Kidney (tissue), 14 donors: ENCODE data around the gene STN1. TPM values are rescaled to one million over a fixed set of nuclear protein-coding genes. Genes with fewer than 3 reads are reported as not detected.

Experiments
- DNase-seq, 5 donors: peaks; one replicate each; pipeline ENCODE4 v3.0.0-alpha.2; 2013 to 2020
- FAIRE-seq: peaks from 2 replicates; lab custom pipeline; 2012; peaks lifted over from hg19 to GRCh38; lab: Jason Lieb, UNC
- H3K27ac ChIP-seq, 2 donors: one replicate each; pipeline ENCODE4 v1.7.0; 2013; ENCODE audit warnings: low read depth in 2 of 2, low read length in 2 of 2, inconsistent platforms in 1 of 2
- H3K27me3 ChIP-seq: one replicate; pipeline ENCODE4 v1.7.1; 2013; ENCODE audit warnings: low read length, inconsistent platforms; ENCODE audit not compliant: control insufficient read depth, insufficient read depth
- H3K36me3 ChIP-seq, 3 donors: one replicate each; pipeline versions ENCODE4 v1.7.0 to v1.7.1; 2013; ENCODE audit warnings: low read length in 3 of 3, control low read depth in 1 of 3, inconsistent platforms in 1 of 3; ENCODE audit not compliant: insufficient read depth in 3 of 3, control insufficient read depth in 2 of 3
- H3K4me1 ChIP-seq, 3 donors: one replicate each; pipeline versions ENCODE4 v1.7.0 to v1.7.1; 2013; ENCODE audit warnings: low read length in 3 of 3, inconsistent platforms in 1 of 3, low read depth in 1 of 3; ENCODE audit not compliant: control insufficient read depth in 2 of 3, insufficient read depth in 2 of 3
- H3K4me3 ChIP-seq, 3 donors: one replicate each; pipeline versions ENCODE4 v1.7.0 to v1.8.1; 2013; ENCODE audit warnings: low read length in 3 of 3, control low read depth in 1 of 3, inconsistent platforms in 1 of 3
- H3K9ac ChIP-seq, 3 donors: one replicate each; pipeline versions ENCODE4 v1.7.0 to v1.7.1; 2013; ENCODE audit warnings: low read length in 3 of 3, control low read depth in 1 of 3, inconsistent platforms in 1 of 3
- H3K9me3 ChIP-seq, 3 donors: one replicate each; pipeline versions ENCODE4 v1.7.0 to v1.7.1; 2013; ENCODE audit warnings: low read length in 3 of 3, control low read depth in 1 of 3, inconsistent platforms in 1 of 3; ENCODE audit not compliant: control insufficient read depth in 2 of 3, insufficient read depth in 1 of 3
- CTCF ChIP-seq: IDR thresholded peaks from 3 replicates; pipeline ENCODE4 v1.5.1; 2012; ENCODE audit warnings: mild to moderate bottlenecking, moderate library complexity, borderline replicate concordance; ENCODE audit not compliant: insufficient read depth; ENCODE audit errors: extremely low read depth
- intact Hi-C: fragments of 100-400 bp; cut with DNase I; formaldehyde crosslinking; loops from one replicate; pipeline ENCODE4 v1.11.1; 2022
- polyA plus RNA-seq: library from polyadenylated mRNA; stranded (reverse); fragments of 350-450 nt; fragmentation: Illumina TruSeq; extraction: RNeasy Lipid Tissue Mini Kit (QIAGEN cat#74804); gene quantifications from one replicate; pipeline ENCODE4 v1.2.3, GENCODE V29; 2014; ENCODE audit warnings: low read depth, low replicate concordance; ENCODE audit not compliant: insufficient read depth
- total RNA-seq: library from RNA; stranded (reverse); fragmentation: NEBNext Ultra II Directional; extraction: Animal tissue kit (Norgen Biotek cat#: 25700); gene quantifications from one replicate; pipeline ENCODE4 v1.2.1, GENCODE V29; 2021
- donor health status: control.
- donor health status: control.
- donor health status: control.
- donor health status: control.
- donor health status: control.
- donor health status: DM: yes; HTN: yes; CAD: no.
- donor health status: Normal renal cell carcinoma (clear cell type).

The STN1 gene
- total and polyA plus RNA-seq, 2 donors from 2014 or later = 29.4 to 30.1 TPM

DNA sequence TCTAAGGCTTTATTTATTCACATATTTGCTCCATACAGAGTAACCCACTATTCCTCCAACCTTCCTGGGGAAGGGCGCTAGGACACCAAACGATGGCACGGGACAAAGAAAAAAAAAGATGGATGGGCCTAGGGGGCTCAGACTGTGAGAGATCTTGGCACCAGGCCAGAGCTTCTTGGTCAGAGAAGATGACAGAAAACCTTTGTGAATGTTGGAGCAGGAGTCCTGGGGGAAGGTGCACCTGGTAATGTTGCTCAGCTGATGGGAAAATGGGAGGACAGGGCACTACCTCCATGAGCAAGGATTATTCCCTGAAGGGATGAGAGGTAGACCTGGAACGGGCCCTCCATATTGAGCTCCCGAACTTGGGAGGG, 61.2 kb downstream of the STN1 start:
- H3K4me3 ChIP-seq = no peak overlapping the region
- intact Hi-C loops = no loop called here
- H3K4me1 ChIP-seq = peaks cover 0 to 14% (median 0%) of the 10 kb centered on the region in 3 donors
- FAIRE-seq = no peak
- DNase-seq = no peak
- no peaks in the 10 kb centered on the region for H3K9me3 ChIP-seq
- no peak overlapping the region for H3K27ac ChIP-seq
- no peak for TF ChIP-seq CTCF
- H3K27me3 ChIP-seq = no peaks in the 10 kb centered on the region
- H3K9ac ChIP-seq = no peak overlapping the region
- H3K36me3 ChIP-seq = no peaks in the 10 kb centered on the region

GRCh38 chr10:103855852-103856796, 61.9 kb downstream of the STN1 start:
- no peak for TF ChIP-seq CTCF
- Histone ChIP-seq H3K36me3 (no peaks in the 10 kb centered on the region), H3K9me3 (no peaks in the 10 kb centered on the region), H3K9ac (no peak overlapping the region), H3K27ac (no peak overlapping the region), H3K4me1 (peaks cover 0 to 14% (median 0%) of the 10 kb centered on the region in 3 donors), H3K27me3 (no peaks in the 10 kb centered on the region), H3K4me3 (peak overlapping the region in 1 of 3 donors; percentile 22)
- intact Hi-C loops = no loop called here
- no peak for FAIRE-seq
- DNase-seq = no peak

GRCh38 chr10:103855424-103855823, 62.6 kb downstream of the STN1 start, which contains the start of gene SH3PXD2A:
SH3PXD2A (minus strand) TSS chr10:103855576; CDS start chr10:103855266, 310 bp downstream.
- intact Hi-C loops = no loop called here
- Histone ChIP-seq H3K36me3 (no peaks in the 10 kb centered on the region), H3K9ac (peak within 1 kb of the TSS in 2 of 3 donors; percentile 15 to 35), H3K27ac (no peak within 1 kb of the TSS), H3K9me3 (no peaks in the 10 kb centered on the region), H3K4me1 (peaks cover 0 to 14% (median 0%) of the 10 kb centered on the region in 3 donors), H3K4me3 (peak within 1 kb of the TSS; percentile 37 to 51 (median 40)), H3K27me3 (no peaks in the 10 kb centered on the region)
- no peak for FAIRE-seq
- peak in 4 of 5 donors; percentile 74 to 88 (median 82) for DNase-seq
- TF ChIP-seq CTCF = peak; percentile 12
